GM15510 (cell line): ENCODE data around the gene PLCL1.

ENCODE experiments used
- POLR2A ChIP-seq: IDR thresholded peaks from 3 replicates; pipeline ENCODE4 v1.6.1; 2011; ENCODE audit warnings: borderline replicate concordance; ENCODE audit not compliant: insufficient read length; ENCODE audit errors: extremely low read depth

Gene PLCL1

DNA sequence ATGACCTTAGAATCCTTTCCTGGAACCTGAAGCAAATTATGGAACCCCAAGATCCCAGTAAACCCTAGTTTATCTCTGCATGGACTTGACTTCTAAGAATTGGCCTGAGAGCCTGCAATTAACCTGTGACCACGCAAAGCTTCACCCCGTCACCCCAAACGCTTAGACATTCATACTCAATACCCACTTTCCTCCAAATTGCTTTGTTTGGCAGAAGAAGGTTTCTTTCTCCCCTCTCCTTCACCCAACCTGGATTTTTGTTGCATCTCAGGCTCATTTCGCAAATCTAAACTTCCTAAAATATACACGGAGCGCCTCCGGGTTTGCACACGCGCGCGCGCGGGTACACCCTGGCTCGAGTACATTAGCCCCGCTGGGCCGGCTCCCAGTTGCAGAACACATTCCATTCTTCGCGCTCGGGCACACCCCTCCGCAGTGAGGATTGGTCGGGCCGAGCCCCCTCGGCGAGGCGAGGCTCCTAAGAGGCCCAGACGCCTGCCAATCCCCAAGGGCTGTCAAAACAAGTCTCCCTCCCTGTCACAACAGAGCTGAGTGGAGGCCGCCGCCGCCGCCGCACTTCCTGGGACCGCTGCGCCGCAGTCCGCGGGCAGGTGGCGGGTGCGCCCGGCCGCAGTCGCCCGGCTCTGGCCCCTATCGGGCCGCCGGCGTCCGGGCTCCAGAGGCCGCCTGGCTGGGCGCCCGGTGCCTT, at the start of gene PLCL1:
Gene PLCL1, plus strand, starts transcription at position 545 of the 709 bp plus-strand sequence.
- TF ChIP-seq POLR2A = no peak

DNA sequence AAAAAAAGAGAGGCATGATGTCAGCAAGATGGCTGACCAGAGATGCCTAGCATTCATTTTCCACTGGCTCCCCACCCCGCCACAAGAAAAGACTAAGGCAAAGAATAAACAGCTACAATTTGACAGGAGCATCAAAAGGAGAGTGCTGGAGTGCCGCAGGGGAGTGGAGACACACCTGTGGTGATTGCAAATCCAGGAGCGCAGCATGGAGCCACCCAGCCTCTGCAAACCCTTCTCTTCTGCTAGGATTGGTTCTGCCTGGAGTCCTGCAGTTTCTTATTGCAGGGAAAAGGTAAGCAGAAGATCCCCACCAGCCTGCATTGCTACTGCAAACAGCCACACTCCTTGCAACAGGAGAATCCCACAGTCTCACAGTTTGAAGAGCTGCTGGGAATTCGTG, 45.4 kb upstream of the PLCL1 start:
- no peak for TF ChIP-seq POLR2A

DNA sequence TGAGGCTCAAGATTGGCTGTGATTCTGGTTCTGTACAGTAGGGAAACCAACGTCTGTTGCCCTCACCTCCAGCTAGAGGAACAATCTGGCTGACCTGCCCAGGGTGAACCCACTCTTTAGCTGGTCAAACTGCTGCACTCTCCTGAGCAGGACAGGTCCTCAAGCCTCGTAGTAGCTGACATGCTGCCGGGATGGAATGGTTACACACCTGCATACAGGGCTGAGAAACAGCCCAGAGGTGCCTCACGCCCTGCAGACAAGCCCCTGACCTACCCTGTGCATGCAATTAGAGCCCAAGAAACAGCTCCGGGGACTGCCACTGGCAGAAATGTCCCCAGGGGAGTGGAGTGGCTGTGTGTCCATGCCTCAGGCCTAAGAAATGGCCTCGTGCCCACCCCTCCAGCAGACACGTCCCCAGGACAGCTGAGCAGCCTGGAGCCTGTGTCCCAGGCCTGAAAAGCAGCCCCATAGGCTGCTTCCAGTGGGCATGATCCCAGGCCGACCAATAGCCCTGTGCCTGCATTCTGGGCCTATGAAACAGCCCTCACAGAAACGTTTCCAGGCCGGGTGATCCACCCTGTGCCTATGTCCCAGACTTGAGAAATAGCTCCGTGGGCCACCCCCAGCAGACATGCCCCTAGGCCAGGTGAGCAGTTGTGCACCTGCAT, 44.6 kb upstream of the PLCL1 start:
- TF ChIP-seq POLR2A = no peak

DNA sequence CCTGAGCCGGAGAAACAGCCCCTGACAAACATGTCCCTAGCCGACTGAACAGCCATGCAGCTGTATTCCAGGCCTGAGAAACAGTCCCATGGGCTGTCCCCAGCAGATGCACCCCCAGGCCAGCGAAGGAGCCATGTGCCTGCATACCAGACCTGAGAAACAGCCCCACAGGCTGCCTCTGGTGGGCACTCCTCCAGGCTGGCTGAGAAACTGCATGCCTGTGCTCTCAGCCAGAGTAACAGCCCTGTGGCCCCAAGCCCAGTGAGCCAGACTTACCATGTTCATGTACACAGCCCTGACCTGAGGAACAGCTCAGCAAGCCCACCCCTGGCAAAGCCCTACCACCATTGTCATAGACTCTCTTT, 44.1 kb upstream of the PLCL1 start:
- no peak for TF ChIP-seq POLR2A

DNA sequence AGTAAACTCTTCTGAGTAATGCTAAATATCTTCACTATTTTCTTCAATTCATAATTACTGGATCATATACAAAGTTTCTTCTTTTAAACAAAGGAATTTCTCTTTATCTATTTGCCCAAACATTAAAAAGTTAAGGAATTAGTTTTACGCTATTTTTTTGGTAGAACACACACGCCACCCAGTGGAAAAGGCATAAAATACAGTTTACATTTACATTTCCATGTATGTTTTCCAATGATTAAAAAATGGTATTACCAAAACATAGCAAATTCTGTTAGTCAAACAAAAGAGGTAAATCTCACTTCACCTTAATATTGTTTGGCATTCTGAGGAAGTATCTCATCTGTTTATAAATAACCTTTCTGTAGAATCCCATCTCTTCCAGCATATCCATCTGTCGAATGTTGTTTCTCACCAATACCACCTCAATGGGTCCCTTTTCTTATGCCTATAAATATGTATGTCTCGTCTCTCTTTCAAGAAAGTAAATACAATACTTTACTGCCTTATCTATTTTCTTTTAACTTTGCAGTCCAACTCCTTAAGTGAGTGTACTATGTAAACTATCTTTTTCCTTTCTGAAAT, 26.5 kb upstream of the PLCL1 start:
- TF ChIP-seq POLR2A = no peak

DNA sequence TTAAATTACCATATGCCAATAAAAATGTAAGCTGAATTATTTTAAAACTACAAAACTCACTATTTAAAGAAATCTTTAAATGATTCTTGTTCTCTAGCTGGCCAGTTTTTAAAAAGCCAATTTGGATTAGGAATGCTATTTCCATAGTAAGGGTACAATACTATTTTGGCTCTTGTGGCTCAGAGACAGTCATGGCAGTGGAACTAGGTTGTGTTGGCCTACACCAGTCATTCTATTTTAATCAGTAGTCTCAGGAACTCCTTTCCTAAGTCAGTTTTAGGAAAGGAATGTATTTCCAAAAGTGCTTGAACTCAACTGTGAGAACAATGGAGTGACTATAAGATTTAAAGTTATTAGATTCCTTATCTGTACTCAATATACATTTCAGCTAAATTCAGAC, 25.1 kb upstream of the PLCL1 start:
- no peak for TF ChIP-seq POLR2A

DNA sequence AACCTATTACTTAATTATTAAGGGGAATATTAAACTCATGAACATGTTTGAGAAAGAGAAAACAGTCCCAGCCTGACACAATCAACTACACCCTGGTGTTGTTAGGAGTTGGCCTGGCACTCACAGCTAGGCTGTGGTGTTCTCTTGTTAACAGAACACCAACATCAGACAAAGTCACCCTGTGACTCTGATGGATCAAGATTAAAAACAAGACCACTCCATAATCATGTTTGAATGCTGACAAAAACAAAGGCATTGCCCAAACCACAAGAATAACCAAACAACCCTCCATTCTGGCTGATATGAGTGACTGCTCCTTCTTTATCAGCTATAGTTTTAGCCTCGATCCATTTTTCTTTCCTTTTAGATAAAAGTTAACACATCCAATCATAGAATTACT, 22.3 kb upstream of the PLCL1 start:
- no peak for TF ChIP-seq POLR2A

DNA sequence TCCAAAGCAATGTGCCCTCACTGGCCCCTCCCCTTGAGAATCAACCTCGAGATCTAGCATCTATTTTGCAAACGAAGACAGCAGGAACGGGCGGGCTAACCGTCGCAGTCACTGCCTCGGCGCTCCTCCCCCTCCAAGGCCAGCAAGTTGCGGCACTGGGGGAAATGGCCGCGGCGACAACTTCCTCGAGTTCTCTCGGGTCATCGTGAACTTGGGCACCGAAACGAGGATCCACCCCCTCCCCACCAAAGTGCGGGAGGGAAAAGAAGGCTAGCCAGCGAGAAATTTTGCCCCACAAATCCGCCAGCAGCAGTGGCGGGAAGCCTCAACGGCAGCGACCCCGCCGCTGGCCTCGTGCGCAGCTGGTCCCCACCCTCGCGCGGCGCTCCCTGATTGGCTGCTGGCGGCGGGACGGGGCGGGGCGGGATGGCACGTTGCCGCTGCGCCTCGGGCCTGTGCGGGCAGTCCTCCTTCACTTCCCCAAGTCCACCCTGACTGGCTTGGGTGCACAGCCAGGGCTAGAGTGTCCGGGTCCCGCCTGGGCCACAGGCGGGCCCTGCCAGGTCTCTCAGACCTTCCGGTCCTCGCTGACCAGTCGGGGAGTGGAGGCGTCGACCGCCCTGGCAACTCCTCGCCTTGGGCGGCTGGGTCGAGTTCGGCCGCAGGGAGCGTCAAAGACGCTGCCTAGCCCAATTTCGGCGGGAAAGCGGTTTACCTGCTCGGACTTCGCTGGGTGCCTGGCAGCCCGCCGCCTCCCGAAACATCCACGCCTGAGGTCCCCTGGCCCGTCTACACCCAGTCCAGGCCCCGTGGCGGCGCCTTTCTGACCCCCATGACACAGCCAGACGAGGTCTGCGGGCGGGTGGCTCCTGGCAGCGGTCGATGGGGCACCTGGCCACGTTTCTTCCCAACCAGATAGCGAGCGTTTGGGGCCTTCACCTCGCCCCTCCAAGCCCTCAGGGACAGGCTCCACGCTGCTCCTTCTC, 19.1 kb upstream of the PLCL1 start, which contains the start of gene BOLL:
Gene BOLL, minus strand, starts transcription at position 364 of the 986 bp plus-strand sequence. CDS start 3,469 bp downstream, outside the sequence.
- TF ChIP-seq POLR2A = no peak

DNA sequence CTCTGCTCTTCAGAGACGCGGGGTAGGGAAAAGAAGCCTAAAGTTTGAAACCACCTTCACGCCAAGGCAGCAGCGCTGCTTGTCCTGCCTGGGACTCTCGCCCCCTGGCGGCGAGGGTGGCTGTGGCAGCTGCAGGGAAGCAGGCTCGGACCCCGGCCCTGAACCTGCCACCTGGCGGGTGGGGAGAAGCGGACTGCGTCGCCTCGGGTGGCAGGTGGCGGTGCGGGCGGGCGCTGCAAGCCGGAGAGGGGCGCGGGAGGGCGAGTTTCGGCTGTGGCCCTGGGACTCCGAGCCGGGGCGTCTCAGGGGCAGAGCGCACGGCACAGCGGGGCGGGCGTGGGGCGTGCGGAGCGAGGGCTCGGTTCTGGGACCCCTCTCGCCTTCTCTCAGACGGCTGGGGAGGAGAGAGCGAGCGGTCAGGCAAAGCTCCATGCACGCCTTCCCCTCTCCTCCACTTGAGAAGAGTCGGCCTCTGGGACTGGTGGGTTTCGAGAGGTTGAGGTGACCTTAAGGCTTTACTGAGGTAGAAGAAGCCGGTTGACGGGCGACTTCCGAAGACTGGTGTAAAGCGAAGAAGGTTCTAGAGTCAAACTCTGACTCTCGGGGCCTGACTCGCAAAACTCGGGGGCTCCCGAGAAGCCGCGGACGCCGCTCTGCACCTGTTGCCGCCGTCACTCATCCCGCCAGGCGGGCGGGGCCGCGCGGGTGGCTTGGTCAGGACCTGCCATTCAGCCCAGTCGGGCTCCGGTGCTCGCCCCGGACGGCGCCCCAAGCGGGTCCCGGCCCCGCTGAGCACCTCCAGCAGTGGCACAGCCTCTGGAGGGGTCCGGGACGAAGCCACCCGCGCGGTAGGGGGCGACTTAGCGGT, 18.1 kb upstream of the PLCL1 start:
- no peak for TF ChIP-seq POLR2A

DNA sequence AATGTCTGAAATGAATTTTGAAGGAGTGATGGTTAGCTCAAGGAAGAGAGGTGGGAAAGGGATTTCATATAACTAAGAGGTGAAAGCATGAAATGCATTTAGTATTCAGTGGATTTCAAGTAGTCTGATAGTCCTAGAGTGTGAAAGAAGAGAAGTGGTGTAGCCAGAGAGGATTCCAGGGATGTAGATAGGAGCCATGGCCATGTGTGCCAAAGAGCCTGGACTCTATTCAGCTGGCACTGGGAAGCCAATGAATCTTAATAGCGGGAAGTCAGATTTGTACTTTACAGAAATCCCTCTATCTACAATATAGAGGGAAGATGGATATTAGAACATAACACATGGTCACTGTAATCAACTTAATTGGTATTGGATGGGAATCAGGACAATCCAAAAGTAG, 10.9 kb upstream of the PLCL1 start:
- no peak for TF ChIP-seq POLR2A

DNA sequence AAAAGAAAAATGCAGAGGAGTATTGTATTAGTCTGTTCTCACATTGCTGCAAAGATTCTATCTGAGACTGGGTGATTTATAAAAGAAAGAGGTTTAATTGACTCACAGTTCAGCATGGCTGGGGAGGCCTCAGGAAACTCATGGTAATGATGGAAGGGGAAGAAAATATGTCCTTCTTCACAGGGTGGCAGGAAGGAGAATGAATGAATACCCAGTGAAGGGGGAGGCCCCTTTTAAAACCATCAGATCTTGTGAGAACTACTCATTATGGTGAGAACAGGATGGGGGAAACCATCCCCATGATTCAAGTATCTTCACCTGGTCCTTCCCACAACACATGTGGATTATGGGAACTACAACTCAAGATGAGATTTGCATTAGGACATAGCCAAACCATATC, 9.1 kb upstream of the PLCL1 start:
- no peak for TF ChIP-seq POLR2A

DNA sequence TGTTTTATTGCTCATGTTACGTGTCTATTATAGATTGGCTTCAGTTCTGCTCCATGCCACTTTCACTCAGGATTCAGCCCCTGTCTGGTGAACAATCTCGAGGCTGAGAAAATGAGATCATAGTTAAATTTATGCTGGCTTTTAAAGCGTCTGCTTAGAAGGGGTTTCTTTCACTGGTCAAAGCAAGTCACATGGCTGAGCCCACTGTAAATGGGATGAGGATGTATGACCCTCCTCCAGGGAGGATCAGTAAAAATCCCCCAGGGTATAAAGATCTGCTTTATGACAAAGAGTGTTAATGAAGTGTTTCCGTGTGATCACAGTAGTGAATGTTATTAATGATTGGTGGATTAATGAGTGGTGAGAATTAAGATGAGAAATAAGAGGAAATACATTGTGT, 6.2 kb upstream of the PLCL1 start:
- no peak for TF ChIP-seq POLR2A

DNA sequence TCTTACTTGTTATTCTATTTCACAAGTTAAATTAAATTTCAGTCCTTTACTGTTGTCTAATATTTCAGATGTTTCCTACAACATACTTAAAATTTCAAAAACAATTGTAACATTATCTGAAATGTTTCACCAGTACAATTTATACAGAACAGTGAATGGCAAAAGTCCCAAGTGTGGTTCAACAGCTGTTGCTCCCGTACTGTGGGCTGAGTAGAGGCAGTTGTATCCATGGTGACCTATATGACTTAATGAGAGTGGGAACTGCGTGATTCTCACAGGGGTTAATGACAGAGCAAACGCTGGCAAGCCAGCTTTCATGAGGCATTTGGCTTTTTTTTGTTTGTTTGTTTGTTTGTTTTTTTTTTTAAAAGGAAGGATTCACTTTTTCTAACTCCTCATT, 5.3 kb upstream of the PLCL1 start:
- TF ChIP-seq POLR2A = no peak

DNA sequence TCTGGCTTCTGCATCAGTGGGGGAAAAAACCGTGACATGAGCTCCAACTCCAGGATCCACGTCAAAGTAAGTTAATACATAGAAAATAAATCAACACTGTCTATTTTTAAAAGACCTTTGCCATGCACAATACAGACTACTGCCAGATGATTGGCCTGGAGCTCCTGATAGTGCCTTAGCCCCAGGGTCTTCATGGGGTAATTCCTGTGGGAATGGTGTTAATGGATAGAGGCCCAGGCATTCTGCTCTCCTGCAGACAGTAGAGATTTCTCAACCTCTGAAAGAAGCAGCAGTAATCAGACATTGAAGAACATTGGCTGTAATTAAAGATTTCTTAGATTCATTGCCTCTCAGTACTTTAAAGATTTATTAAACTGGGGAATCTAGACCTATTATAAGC, 4.3 kb upstream of the PLCL1 start:
- no peak for TF ChIP-seq POLR2A

DNA sequence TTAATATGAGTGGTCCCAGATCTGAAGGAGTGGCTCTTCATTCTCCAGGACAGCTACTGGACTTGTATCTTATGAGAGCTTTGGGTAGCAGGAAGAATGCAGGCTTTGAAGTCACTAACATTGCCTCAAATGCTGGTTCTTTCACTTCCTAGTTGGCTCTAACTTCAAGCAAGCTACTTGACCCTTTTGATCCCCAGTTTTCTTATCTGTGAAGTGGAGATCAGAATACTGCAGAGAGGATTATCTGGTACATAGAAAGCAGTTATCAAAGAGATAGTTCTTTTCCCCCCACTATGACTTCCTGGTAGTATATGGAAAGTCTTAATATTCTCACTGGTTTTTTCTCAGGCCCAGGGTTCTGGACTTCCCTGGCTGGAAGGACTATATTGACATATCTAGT, 3.4 kb upstream of the PLCL1 start:
- TF ChIP-seq POLR2A = no peak

DNA sequence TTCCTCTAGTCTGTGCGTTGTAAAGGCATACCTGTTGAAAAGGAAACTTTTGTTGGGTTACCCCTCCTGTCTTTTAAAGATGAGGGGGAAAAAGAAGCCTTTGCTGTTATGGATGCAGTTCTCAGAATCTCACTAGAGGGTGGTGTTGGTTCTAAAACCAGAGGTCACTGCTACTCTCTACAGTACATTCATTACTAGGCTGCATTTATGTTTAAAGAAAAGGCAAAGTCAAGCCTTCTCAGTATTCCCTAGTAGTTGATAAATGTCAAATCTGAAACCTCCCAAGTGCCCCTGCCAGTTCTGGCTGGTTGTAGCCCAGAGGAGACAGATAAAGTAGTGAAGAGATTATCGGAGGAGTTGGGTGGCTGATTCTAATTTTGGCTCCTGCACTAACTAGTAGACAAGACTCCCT, 1.4 kb upstream of the PLCL1 start:
- no peak for TF ChIP-seq POLR2A
